NCI-H1105 (cell line): ENCODE data around the gene PFKFB4.

Source experiments
- DNase-seq: peaks from one replicate; lab custom pipeline; 2025; lab: John Stamatoyannopoulos, UW

Gene PFKFB4

DNA sequence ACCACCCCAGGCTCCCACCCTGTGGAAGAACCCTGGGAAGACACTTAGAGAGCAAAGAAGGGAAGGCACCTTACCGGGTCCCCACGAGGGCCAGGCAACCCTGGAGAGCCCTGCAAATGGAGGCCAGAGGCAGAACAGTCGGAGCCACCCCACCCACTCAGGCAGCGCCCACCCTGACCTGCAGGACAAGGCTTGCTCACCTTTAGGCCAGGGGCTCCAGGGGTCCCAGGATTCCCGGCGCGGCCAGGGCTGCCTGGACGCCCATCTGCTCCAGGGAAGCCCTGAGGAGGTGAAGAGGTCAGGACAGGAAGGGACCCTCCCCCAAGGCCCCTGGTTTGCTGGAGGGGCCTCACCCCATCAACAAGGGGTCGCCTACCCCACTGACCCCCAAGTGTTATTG is 28.2 kb upstream of the PFKFB4 start:
- no peak for DNase-seq

DNA sequence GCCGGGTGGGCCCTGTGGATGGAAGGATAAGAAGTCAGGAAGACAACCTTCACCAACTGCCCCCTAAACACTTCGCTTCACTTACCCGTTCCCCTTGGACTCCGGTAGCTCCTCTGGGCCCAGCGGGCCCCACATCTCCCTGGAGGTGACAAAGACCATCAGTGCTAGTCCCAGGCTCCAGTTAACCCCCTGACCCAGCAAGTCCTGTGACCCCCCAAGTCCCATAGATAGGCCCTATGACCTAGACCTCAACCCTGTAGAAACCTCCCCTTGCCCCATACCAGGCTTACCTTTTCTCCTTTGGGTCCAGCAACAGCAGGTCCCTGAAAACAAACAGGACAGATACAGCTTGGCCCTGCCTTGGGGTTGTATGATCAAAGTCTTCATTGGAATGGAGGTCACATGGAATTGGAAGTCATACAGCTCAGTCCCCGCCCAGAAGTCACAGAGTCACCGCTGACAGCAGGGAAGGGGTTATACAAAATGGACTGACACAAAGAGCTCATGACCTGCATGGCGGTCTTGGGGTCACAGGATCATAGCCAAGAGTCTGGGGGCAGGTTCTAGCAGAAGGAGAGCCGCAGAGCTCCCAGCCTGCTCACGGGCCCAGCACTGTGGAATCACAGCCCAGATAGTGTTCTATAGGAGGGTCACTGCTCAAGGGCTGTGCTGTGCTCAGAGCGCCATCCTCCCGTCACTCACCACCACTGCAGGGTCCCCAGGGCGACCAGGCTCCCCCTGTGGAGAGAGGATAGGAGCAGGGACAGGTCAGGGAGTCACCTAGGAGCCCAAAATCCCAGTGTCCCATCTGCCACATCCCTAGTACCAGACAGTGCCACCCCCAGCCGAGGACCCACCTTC is 25.2 kb upstream of the PFKFB4 start:
- DNase-seq: no peak

DNA sequence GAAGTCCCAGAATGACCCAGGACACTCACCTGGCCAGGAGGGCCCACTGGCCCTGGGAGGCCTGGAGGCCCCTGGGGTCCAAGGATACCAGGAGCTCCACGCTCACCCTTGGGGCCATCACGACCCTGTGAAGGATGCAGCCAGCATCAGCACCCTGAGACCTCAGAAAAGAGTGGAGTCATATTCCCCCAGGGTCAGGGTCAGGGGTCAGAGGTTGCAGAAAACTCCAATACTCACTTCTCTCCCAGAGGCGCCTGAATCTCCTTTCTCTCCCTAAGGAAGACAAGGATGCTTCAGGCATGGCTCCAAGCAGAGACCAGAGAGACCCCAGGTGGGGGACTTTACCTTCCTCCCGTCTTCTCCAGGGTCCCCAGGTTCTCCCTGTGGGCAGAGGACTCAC is 20.0 kb upstream of the PFKFB4 start:
- no peak for DNase-seq

DNA sequence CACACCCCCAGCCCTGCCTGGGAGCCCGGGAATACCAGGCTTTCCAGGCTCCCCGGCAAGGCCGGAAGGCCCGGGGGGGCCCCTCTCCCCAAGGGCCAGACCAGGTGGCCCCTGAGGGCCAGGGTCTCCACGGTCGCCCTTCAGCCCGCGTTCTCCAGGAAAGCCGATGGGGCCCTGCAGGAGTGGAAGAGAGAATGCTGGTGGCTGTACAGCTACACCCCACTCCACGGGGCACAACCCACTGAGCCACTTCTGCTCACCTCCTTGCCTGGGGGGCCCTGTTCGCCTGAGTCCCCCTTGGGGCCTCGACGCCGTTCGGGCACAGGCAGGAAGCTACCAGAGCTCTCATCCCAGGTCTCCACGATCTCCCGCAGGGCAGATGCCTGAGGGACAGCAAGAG is 18.8 kb upstream of the PFKFB4 start:
- DNase-seq: no peak

DNA sequence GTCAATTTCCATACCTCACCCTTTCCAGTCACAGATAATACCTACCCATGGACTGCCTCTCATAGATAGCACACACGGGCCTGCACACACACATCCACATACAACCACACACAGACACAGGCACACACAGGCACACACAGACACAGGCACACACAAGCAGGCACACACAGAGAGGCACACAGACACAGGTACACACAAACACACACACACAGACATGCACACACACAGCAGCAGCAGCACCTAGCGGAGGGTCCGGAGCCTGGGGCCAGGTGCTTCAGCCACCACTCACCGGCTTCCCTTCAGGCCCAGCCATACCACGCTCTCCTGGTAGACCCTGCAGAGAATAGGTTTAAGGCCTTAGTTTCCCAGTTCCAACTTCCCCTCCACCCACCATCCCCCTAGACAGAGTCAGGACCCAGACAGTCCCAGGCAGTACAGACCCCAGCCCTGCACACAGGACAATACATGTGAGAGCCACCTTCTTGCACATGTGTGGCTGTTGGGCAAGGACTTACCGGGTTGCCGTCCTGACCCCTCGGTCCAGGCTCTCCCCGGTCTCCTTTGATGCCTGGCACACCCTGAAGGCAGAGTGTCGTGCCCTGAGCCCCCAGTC is 17.5 kb upstream of the PFKFB4 start:
- DNase-seq: no peak

DNA sequence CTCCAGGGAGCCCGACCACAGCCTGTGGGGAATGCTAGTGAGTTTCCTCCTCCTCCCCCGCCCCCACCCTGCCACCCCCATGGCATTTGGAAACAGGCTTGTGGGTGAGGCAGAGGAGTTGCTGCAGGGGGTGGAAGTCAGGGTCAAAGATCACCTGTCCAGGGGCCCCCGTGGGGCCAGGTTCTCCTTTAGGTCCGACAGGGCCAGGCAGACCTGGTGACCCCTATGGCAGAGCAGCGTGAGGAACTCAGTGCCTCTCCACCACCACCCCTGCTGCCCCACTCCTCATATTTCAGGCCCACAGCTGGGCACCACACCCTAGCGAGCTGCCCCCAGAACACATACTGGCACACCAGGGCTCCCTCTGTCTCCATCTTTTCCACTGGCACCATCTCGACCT is 15.9 kb upstream of the PFKFB4 start:
- DNase-seq: no peak

DNA sequence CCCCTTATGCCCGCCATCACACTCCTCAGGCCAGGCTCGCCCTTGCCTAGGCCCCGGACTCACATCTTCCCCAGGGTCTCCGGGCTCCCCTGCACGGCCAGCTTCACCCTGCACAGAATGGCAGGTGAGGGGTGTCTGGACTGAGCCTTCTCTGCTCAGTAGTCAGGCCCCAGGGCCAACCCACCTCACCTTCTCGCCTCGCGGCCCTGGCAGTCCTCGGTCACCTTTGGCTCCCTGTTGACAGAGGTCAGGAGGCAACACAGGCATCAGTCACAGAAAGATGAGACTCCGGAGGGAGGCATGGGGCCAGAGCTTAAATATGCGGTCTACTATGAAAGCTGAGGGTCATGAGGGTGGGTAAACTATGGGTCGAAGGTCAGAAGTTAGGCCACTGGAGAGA is 15.3 kb upstream of the PFKFB4 start:
- DNase-seq: no peak

DNA sequence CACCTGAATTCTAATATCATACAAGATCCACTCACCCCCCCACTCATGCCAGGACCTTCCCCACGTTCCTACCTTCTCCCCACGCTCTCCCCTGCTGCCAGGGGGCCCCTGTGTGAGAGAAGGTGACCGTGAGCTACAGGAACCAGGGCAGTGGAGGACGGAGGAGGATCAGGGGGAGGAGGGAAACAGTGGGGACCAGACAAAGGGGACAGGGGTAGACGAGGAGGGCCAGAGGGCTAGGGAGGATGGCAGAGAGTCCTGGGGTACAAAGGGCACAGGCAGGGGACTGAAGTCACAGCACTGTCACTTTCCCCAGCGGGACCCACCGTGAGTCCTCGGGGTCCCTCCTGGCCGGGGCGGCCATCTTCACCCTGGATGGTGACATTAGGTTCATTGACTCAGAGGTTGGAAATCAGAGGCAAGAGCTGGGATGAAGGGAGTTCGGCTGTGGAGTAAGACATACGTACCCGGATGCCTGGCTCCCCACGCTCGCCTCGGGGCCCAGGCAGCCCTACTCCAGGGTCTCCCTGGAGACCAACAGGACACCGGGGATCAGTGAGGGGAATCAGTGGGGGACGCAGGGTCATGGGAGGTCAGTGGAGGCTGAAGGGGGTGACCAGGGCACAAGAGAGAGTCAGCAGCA is 13.3 kb upstream of the PFKFB4 start:
- no peak for DNase-seq

DNA sequence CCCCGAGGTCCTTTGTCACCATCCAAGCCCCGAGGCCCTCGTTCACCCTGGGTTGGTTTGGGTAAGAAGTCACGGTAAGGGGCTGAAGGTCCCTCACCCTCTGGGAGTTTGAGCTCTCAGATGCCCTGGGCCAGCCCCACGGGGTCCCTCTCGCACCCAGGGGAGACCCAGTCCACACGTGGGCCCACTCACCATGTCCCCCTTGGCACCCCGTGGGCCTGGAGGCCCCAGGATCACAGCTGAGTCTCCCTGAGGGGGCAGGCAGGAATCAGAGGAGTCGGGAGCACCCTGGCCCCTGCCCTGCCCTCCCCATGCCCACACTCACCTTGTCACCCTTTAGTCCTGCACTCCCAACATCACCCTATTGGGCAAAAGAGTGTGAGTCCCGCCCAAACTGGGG is 12.8 kb upstream of the PFKFB4 start:
- no peak for DNase-seq

DNA sequence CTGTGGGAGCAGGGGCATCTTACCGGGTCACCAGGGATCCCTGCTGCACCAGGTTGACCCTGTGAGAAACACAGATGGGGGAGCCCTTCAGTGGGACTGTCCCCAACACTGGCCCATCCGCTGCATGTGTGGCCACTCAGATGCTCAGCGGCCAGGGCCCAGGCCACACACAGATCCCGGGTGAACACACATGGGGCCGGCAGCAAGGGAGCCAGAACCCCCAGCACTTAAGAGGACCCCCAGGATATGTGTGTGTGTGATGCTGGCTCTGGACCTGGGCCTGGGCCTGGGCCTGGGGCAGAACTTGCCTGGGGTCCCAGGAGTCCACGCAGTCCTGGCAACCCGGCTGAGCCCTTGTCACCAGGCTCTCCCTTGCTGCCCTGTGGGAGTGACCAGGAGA is 11.9 kb upstream of the PFKFB4 start:
- no peak for DNase-seq

DNA sequence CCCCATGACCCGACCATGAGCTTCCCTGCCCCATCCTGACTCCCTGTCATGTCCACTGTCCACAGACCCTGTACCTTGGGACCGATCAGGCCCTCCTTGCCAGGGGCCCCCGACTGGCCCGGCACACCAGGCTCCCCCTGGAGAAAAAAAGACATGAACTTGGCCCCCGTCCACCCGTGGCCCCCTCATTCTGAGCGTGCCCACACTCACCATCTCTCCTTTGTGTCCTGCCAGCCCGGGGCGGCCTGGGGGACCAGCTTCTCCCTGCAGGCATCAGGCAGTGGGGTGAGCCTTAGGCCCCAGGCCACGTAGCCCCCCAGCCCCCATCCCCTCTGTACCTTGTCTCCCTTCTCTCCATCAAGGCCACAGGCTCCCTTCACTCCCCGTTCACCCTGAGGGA is 10.9 kb upstream of the PFKFB4 start:
- DNase-seq: no peak

DNA sequence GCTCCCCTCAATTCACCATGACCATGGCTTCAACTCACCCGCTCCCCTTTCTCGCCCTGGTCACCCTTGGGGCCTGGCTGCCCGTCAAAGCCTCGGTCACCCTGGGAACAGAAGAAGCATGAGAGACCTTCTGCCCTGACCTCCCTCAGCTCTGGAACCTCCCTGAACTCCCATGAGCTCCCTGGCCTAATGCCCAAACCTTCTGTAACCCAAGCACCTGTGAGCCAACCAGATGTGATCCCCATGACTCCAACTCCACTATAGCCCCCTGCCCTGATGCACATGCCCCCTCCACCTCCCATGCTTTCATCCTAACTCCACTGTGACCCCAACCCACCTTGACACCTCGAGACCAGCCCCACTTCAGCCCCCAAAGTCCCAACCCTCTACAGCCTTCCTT is 10.5 kb upstream of the PFKFB4 start:
- DNase-seq: no peak

DNA sequence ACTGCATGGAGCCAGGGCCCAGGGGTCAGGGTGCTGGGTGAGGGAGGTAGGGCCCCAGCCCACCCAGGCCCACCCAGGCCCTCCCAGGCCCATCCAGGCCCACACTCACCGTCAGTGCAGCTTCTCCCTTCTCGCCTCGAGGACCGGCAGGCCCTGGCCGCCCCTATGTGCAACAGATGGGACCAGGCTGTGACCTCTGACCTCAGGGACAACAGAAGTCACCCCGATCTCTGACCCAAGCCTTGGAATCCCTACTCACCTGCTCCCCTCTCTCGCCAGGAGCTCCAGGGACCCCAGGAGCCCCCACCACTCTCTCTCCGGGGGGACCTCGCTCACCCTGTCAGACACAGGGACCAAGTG is 9.8 kb upstream of the PFKFB4 start:
- DNase-seq: no peak

DNA sequence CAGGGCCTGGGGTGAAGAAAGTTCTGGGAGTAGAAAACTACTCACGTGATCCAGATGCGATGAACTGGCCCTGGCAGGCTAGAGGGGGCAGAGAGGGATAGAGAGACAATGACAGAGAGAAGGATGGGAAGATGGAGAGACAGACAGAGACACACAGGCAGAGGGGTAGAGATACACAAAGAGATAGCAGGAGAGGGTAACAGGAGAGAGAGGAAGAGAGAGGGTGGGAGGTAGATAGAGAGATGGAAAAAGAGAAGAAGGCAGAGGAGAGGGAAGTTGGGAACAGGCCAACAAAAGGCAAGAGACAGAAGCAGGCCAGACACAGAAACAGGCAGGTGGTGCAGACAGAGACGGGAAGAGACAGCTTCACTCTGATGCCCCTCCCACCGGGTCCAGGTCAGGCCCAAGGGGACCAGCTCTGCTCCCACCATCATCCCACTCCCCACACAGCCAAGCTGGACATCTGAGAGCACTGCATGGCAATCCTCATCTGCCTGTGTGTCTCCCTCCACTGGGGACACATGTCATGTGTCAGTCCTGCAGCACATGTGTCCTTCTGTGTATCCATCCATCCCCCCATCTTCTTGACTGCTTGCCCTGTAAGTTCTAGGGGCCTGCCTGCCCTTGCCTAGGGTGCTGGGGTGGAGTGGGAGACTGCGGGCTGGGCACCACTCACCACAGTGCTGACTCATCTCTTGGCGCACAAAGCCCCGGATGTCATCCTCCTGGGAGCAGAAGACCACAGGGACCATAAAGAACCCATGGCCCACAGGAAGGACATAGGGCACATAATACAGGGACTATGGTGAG is 9.2 kb upstream of the PFKFB4 start:
- DNase-seq: no peak

DNA sequence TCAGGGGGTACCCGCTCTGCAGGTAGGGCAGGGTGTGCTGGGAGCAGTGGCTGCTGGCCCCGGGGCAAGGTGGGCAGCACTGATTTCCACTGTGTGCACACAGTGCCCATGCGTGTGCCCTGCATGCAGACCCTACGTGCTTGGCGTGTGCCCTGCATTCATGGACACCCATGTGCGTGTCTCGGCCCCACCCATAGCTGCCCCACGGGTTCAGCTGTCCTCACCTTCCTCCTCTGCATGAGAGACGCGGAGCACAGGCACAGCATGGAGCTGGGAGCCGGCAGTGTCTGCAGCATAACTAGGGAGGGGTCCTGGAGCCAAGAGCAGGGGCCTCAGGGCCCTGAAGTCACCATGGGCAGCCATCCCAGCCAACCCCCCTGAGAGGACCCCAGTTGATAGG is 8.6 kb upstream of the PFKFB4 start:
- no peak for DNase-seq

DNA sequence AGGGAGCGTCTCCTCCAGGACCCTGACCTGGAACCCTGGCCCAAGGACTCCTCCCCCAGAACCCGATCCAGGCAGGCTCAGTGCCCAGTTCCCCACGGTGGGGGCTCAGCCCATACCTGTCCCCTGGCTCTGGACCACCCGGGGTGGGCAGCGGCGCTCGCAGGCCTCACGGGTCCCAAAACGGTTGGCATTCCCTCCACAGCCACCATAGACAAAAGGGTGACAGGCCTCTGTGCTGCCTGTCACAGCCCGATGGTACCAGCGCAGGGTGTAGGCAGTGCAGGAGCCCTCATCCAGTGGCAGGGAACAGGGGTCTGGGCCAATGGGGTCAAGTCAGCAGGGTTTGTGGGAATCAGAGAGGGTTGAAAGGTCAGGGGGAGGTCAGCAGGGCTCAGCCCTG is 8.1 kb upstream of the PFKFB4 start:
- no peak for DNase-seq

DNA sequence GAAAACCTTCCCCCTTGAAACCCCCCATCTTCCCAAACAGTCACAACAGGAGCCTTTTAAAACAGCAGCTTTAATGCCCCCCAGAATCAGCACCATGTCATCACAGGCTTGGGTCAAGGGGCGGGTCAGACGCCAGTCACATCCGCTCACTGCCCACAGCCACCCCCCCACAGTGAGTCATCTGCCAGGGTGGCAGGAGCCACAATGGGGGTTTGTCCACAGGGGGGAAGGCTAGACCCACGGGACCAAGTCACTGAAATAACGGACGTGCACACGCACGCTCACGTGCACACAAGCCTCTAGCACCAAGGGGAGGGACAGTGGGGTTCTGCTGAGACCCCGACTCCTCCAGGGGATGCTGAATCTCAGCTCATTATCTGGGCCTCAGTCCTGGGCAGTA is 7.4 kb upstream of the PFKFB4 start:
- no peak for DNase-seq

DNA sequence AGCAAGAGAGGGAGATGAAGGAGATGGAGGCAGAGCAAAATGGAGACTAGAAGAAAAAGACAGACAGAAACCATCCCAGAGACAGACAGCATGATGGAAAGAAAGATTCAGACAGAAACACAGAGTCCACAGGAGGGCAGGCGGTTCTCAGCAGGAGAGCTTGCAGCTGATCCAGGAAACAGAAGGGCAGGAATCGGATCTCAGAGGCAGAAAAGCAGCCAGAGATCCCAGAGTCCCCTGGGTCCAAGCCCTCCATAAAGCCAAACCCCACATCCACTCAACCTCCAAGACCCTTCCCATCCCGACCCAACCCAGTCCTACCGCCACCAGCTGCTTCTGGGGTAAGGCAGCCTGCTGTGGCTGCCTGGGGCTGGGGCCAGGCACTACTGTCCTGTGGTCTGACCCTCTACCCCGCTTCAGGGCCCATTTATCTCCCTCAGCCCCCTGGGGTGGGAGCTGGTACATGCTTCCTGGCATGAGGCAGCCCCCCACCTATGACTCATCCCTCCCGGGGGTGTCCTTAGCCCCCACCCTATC is 6.8 kb upstream of the PFKFB4 start, which contains the start of gene UCN2:
TSS of gene UCN2 (minus strand) at position 400 of the 537 bp plus-strand sequence. CDS start 657 bp downstream, outside the sequence.
- no peak for DNase-seq

DNA sequence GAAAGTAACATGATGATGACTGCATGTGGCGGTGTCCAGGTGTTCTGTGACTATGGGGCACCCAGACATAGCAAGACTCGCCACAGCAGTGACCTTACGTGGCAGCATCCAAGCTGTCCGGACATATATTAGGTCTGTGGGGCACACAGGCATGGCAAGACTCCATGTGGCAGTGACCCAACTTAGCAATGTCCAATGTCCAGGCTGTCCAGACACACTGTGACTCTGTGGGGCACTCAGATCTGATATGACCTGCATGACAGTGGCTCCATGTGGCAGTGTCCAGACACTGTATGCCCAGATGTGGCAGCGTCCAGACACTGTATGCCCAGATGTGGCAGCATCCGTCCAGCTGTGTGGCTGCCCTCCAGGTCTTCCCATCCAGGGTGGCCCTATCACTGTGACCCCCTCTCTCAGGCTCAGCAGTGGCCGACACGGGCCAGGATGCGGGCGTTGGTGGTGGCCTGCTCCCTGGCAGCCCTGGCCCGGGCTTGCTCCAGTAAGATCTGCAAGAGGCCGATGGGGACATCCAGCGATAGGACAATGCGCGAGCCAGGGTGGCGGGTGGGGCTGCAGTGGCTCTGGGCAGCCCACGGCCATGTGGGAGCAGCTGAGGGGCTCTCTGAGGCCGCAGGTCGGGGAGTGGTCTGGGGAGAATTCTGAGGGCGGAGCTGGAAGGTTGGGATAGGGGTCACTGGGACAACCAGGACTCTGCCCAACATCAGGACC is 5.9 kb upstream of the PFKFB4 start:
- DNase-seq: no peak

DNA sequence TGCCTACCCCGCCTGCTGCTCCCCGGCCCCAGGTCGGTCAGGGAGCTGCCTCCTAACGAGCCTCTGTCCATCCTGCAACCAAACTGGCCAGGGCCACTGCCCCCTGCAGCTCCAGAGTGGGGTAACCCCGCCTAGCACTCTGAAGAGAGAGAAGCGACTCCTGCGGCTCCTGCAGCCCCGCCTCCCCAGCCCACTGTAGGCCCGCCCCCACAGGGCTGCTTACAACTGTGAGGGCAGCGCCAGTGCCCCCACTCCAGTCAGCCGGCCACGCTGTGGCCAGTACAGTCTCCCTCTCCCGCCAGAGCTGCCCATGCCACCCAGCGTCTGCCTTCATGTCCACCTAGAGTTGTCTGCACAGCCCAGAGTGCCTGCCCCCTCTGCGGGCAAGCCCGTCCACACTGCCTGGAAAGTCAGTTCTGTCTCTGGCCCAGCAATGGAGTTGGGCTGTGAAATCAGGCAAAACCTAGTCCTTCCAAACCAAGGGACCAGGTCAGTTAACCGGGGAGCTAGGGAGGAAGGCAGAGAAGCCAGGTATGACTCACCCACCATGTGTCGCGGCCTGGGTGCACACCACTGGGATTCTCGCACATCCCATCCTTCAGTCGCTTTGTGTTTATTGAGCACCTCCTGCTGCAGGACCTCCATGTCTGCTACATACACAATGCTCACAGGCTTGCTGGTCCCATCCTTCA is 4.6 kb upstream of the PFKFB4 start:
- no peak for DNase-seq

DNA sequence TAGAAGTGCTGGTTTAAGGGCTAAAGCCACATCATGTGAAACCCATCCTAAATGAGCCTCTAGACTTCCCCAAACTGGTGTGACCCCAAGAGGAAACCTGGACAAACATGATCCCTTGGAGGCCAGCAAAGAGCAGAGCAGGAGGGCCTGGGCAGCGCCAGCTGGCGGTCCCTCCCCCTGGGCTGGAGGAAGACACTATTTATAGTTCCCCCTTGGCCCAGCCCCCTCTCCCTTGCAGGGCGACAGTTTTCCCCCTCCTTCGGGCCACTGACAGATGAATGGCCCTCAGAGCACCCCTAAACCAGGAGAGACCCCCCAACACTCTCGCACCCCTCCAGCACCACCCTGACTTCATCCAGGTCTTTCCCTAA is 4.0 kb upstream of the PFKFB4 start:
- DNase-seq: no peak
